ENCODE data around the gene C16orf90. TPM values are rescaled to one million over a fixed set of nuclear protein-coding genes. Genes with fewer than 3 reads are reported as not detected.
"Not testable (repeated sequence)": the region's sequence is repeated elsewhere in the genome, so short reads cannot be mapped to it uniquely, and the experiment has no call there.

Gene C16orf90
- total RNA-seq, 1 experiment from 2014 or later, result not detected

- H3F3A ChIP-seq (ENCODE audit: low read length, unreplicated experiment); H3K4me3 ChIP-seq (ENCODE audit: low read length); H3K4me2 ChIP-seq (ENCODE audit: low read length); H3K9me3 ChIP-seq (ENCODE audit: low read length); H3K27ac ChIP-seq (ENCODE audit: low read length); H3K4me1 ChIP-seq (ENCODE audit: insufficient read depth, low read length); H4K20me1 ChIP-seq (ENCODE audit: low read length); POLR2A ChIA-PET (ENCODE audit: unreplicated experiment); BruUV-seq (replicated peaks); H3K27me3 ChIP-seq (ENCODE audit: low read length); H2AFZ ChIP-seq (ENCODE audit: low read length); ATAC-seq; H3K79me2 ChIP-seq (ENCODE audit: low read length); H3K9me2 ChIP-seq (replicated peaks; ENCODE audit: low read length); H3K36me3 ChIP-seq (ENCODE audit: low read depth, low read length); intact Hi-C loops (cut with micrococcal nuclease); H3K9ac ChIP-seq (ENCODE audit: low read length): not testable (repeated sequence)
- DNase-seq, result peak; percentile 53
- peak; percentile 50; the same call in 1 of the 2 replicates for TF ChIP-seq CTCF (conservative IDR thresholded peaks at IDR 0.05; ENCODE audit: low read depth, low read length)
- CTCF ChIA-PET, result interaction anchor here (1.0 kb wide), 1 partner anchor 119 kb away, joined by 3 read pairs; no protein-coding TSS in a partner anchor
Observed at GRCh38 chr16:3527216-3527829, 32.0 kb upstream of the C16orf90 start.

- Histone ChIP-seq H3K9me3 (ENCODE audit: low read length) (no peaks in the 10 kb centered on the region), H3K79me2 (ENCODE audit: low read length) (no peaks in the 10 kb centered on the region), H3K4me2 (ENCODE audit: low read length) (no peak overlapping the region), H3K27ac (ENCODE audit: low read length) (no peak overlapping the region), H3K4me1 (ENCODE audit: insufficient read depth, low read length) (peaks cover 3% of the 10 kb centered on the region; the same call in 1 of the 2 replicates), H3F3A (ENCODE audit: low read length, unreplicated experiment) (no peaks in the 10 kb centered on the region), H3K9me2 (replicated peaks; ENCODE audit: low read length) (no peaks in the 10 kb centered on the region), H3K9ac (ENCODE audit: low read length) (no peak overlapping the region), H3K27me3 (ENCODE audit: low read length) (no peaks in the 10 kb centered on the region), H2AFZ (ENCODE audit: low read length) (no peak overlapping the region), H3K36me3 (ENCODE audit: low read depth, low read length) (no peaks in the 10 kb centered on the region; the same call in 1 of the 2 replicates), H3K4me3 (ENCODE audit: low read length) (no peak overlapping the region), H4K20me1 (ENCODE audit: low read length) (no peaks in the 10 kb centered on the region)
- intact Hi-C loops (cut with micrococcal nuclease), result no loop called here
- TF ChIP-seq EZH2 (IDR thresholded peaks at IDR 0.05; ENCODE audit: low read length, unreplicated experiment) (no peak), CTCF (conservative IDR thresholded peaks at IDR 0.05; ENCODE audit: low read depth, low read length) (no peak), EZH2phosphoT487 (IDR thresholded peaks at IDR 0.05; ENCODE audit: borderline replicate concordance, low read length) (no peak)
- ATAC-seq (no peak), DNase-seq (no peak)
- no TSS peak for BruUV-seq (replicated peaks)
- ChIA-PET POLR2A (ENCODE audit: unreplicated experiment) (no interaction called here), CTCF (no interaction called here)
Observed at GRCh38 chr16:3525951-3526350, 30.7 kb upstream of the C16orf90 start.

- H3F3A ChIP-seq (ENCODE audit: low read length, unreplicated experiment), result no peaks in the 10 kb centered on the region
- H3K4me3 ChIP-seq (ENCODE audit: low read length), result no peak overlapping the region
- H3K9me2 ChIP-seq (replicated peaks; ENCODE audit: low read length), result no peaks in the 10 kb centered on the region
- POLR2A ChIA-PET (ENCODE audit: unreplicated experiment), result no interaction called here
- DNase-seq, result no peak
- no peak overlapping the region for H3K9ac ChIP-seq (ENCODE audit: low read length)
- peaks cover 11% of the 10 kb centered on the region for H3K4me1 ChIP-seq (ENCODE audit: insufficient read depth, low read length)
- no peaks in the 10 kb centered on the region for H3K79me2 ChIP-seq (ENCODE audit: low read length)
- no peak overlapping the region for H2AFZ ChIP-seq (ENCODE audit: low read length)
- no peaks in the 10 kb centered on the region for H3K9me3 ChIP-seq (ENCODE audit: low read length)
- BruUV-seq (replicated peaks), result no TSS peak
- no peaks in the 10 kb centered on the region for H3K27me3 ChIP-seq (ENCODE audit: low read length)
- TF ChIP-seq EZH2phosphoT487 (IDR thresholded peaks at IDR 0.05; ENCODE audit: borderline replicate concordance, low read length) (no peak), EZH2 (IDR thresholded peaks at IDR 0.05; ENCODE audit: low read length, unreplicated experiment) (no peak), CTCF (conservative IDR thresholded peaks at IDR 0.05; ENCODE audit: low read depth, low read length) (no peak)
- no peaks in the 10 kb centered on the region; the same call in 1 of the 2 replicates for H3K36me3 ChIP-seq (ENCODE audit: low read depth, low read length)
- H3K27ac ChIP-seq (ENCODE audit: low read length), result no peak overlapping the region
- no peaks in the 10 kb centered on the region for H4K20me1 ChIP-seq (ENCODE audit: low read length)
- no peak overlapping the region for H3K4me2 ChIP-seq (ENCODE audit: low read length)
- CTCF ChIA-PET, result no interaction called here
- no peak for ATAC-seq
- intact Hi-C loops (cut with micrococcal nuclease), result no loop called here
Observed at GRCh38 chr16:3523281-3523680, 28.0 kb upstream of the C16orf90 start.

Measured in PC-3 (cell line).